HG02938 (cell line): ENCODE data around the gene SAMD7.

ENCODE experiments used
- ATAC-seq: cut with Tn5 transposase; IDR thresholded peaks from one replicate; pipeline ENCODE4 v1.9.1; 2021; ENCODE audit warnings: mild to moderate bottlenecking, moderate library complexity; ENCODE audit not compliant: unreplicated experiment

SAMD7 gene

DNA sequence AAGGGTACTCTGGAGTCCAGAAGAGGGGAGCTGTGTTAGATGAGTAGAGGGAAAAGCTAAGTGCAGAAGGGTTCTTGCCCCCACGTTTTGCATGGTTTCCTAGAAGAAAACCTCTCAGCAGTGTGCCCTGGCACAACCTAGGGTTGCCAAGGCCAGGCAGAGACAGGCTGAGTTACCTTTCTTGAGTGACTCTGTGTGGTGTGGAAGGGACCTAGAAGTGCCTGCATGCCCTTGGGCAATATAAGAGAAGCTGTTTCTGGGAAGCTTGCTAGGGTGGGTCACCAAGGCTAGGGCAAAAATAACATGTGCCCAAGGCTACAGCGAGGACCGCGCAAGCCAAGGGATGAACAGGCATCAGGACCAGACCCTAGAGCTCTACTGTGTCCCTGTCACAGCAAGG, 3.4 kb upstream of the SAMD7 start:
- ATAC-seq, result no peak

DNA sequence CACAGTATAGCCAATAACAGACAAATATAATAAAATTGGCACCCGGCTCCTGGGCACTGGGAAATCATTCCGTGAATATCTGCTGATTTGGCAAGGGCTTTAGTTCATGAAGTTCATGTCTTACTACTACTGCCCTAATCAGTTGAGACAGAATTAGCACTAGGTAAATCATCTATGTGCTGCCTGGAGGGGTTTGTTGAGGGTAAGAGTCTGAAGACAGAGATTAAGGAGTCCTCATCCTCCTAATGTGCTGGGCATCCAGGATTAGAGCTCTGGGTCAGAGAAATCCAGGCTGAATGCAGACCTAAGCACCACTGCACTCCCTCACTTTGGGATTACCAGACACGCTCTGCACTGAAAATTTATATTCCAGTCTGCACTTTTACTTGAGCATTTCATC, 2.0 kb downstream of the SAMD7 start:
- ATAC-seq, result no peak

DNA sequence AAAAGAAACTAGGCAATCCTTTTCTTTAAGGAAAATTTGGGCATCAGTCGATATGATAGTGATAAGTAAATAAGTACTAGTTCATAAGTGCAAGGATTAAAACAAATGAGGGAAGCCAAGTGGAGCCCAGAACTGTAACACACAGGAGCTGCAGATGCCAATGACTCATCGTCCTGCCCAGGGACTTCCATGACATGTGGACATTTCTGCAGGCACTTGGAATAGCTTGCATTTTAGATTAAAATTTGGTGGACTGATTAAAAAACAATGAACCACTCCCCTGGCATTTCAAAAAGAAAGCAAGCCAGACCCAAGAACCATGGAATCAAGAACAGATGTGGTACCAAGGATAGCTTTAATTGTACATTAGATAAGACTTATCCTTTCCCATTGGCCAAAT, 2.9 kb downstream of the SAMD7 start:
- ATAC-seq, result no peak

DNA sequence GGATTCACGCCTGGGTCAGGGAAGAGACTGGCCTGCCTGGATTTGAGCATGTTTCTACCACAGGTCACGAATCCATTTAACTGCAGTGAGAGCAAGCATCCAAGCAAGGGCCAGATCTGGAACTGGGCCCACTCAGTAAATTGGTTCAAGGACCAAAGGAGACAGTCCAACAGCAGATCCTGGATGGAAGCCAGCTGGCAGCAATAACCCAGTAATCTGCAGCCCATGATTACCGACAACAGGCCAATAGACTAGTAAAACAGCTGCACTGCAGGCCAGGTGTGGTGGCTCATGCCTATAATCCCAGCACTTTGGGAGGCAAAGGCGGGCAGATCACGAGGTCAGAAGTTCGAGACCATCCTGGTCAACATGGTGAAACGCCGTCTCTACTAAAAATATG, 11.8 kb downstream of the SAMD7 start:
- no peak for ATAC-seq

DNA sequence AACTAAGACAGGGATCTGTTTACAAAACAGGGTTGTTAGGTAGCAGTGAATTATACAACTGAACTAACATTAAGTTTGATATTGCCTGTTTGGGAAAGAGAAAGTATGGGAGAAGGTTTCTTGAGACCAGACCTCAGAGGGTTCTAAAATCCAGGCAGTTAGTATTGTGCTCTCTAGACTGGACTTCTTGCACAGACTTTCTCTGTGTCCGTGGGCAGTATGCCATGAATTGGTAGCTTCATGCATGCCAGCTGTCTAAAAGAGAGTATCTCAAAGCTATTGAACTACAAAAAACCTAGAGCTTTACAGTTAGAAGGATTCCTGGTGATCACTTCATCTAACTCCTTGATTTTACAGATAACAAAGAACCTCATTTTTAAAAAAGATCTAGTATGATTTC, 12.5 kb downstream of the SAMD7 start:
- no peak for ATAC-seq

DNA sequence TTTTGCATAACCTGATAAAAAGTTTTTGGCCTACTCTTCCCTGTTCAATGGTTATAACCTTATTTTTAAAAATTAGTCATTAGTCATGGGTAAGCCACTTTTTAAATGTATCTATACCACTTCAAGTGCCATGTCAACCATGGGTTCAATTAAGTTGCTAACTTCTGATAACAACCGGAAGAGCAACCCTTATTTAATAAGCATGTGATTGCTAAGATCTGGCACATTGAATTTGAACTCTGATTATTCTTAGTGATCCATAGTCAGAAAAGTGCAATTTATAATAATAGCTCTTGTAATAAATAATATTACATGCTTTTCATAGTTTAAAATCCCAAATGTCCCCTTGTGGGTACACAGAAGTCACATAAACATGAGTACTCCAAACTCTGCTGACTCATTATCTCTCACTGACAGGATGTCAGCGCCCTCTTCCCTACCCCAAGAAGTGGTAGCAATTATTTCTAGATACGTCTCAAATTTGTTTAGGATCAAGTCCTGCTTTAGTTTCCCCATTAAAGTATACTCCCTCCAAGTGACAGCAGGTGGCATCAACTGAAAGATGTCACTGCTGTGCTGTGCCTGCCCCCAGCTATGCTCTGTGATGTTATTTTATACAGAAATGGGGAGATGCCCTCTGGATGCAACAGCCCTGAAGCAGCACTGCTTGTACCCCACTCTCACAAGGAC, 18.6 kb downstream of the SAMD7 start:
- no peak for ATAC-seq

DNA sequence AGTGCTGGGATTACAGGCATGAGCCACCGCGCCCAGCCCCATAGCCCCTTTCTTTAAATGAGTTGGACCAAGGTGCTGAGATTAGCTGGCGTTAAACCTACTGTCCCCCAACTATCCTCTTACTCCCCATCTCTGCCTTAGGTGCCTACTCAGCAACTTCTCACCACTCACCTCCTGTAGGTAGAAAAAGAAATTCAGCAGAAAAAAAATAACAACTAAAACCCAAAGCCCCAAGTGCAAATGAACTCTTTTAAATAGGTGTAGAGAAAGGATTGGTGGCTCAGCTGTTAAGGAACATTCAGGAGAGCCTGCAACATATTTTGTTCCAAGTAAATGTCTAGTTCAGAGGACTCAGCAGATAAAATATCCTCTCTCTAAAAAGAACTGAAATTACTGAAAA, 19.5 kb downstream of the SAMD7 start:
- ATAC-seq, result no peak

DNA sequence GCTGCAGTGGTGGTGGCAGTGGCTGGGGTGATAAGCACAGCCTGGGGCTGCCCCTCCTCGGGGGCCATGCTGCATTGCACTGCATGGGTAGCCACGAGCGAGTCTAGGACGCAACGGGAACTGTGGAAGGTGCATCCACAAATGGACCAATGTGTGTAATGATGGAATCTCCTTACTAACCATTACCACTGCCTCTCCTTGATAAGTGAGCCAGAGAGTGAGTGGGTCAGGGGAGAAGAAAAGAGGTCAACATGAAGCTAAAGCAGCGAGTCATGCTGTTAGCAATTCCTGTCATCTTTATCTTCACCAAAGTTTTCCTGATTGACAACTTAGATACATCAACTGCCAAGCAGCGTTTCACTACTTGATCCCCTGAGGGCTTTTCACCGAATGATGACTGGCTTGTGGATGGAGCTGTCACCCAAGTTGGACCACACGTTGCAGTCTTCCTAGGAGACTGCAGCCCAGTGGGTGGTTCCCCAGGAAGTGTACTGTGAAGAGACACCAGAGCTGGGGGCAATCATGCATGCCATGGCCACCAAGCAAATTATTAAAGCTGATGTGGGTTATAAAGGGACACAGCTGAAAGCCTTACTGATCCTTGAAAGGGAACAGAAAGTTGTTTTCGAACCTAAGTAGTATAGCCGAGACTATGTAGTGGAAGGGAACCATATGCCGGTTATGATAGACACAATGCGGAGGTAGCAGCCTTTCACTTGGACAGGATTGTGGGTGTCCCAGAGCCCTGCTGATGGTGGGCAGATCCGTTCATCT, 20.6 kb downstream of the SAMD7 start:
- ATAC-seq, result peak; percentile 96

DNA sequence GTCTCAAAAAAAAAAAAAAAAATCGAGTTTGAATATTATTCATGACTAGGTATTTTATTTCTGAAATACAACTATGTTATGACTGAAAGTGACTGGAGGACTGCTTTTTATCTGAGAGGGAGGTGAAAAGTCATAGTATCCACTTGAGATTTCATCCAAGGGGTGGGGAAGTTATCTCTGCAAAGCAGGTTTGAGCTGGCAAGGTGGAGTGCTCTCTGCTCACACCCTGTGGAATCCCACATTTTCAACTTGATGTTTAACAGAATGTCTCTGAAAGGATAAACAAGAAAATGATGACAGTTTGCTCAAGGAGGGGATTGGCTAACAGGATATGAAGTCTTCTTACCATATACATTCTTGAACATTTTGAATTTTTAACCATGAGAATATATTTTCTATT, 27.9 kb downstream of the SAMD7 start:
- no peak for ATAC-seq

DNA sequence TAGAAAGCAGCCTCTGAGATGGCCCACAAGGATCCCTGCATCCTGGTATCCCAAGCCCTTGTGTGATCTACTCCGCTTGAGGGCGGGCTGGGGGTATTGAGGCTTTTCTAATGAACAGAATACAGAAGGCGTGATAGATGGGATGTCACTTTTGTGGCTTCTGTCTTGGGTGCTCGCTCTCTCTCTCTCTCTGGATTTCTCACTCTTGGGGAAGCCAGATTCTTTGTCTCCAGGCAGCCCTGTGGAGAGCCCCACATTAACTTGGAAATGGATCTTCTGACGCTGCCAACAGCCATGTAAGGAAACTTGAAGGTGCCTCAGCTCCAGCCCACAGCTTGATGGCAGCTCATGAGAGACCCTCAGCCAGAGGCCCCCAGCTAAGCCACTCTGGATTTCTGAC, 28.4 kb downstream of the SAMD7 start:
- ATAC-seq, result no peak

DNA sequence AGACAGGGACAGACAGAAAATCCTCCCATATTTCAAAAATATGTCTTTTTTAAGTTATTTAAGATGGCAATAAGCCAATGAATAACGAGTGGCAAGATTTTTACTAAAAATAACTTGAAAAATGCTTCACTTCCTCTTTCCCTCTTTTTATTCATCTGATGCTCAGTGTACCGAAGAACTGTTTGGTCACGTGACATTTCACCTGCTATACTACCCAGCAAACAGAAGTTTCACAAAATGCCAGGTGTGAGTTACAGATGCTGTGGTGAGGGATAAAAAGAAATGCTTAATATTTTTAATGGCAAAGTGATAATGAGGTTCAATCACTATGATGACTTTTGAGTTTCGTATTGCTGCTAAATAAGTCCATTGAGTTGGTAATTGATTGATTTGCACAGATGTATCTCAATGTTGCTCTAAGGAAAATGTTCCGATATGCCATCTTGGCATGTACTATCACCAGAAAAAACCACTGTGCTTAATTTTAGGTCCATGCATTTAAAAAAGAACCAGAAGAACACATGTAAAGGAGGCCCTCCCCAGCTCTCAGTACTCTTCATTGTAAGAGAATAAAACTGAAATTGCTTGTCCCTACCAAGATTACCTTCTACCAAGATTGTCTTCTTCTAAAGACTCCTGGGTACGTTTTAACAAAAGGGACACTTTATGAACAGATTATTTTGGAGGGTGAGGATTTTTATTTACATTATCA, 29.3 kb downstream of the SAMD7 start:
- ATAC-seq, result peak; percentile 67

DNA sequence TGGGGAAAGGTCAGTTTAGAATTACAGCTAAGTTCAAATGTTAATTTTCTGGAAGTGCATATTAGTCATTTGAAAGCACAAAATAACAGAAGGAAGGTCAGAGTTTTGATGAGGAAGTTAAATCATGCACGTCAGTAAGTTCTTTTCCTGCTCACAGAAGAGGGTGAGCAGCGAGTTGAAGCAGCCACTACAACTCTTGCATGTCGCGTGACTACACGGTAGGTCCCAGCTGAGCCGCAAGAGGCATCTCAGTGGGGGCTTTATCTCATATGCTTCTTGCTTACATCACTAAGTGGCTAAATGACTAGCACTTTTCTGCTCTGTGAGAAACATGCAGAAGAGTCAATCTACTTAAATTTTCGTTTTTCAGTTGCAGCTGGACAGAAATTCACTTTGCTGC, 33.9 kb downstream of the SAMD7 start:
- ATAC-seq, result peak; percentile 92

DNA sequence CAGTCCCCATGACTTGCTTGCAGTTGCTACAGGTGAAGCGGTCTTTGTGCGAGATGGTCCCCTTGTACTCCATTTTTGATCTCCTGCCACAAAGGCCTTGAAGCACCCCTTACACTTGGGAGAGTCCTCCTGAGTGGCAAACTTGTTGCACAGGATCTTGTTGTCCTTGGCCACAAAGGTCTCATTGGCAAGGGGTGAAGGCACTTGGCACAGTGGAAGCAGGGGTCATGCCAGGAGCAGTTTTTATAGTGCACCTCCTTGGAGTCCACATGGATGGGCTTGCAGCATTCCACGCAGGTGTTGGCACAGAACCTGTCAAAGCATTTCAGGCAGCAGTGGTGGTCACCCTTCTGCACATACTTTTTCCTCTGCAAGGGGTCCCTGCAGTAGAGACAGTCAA, 35.0 kb downstream of the SAMD7 start:
- ATAC-seq, result no peak

DNA sequence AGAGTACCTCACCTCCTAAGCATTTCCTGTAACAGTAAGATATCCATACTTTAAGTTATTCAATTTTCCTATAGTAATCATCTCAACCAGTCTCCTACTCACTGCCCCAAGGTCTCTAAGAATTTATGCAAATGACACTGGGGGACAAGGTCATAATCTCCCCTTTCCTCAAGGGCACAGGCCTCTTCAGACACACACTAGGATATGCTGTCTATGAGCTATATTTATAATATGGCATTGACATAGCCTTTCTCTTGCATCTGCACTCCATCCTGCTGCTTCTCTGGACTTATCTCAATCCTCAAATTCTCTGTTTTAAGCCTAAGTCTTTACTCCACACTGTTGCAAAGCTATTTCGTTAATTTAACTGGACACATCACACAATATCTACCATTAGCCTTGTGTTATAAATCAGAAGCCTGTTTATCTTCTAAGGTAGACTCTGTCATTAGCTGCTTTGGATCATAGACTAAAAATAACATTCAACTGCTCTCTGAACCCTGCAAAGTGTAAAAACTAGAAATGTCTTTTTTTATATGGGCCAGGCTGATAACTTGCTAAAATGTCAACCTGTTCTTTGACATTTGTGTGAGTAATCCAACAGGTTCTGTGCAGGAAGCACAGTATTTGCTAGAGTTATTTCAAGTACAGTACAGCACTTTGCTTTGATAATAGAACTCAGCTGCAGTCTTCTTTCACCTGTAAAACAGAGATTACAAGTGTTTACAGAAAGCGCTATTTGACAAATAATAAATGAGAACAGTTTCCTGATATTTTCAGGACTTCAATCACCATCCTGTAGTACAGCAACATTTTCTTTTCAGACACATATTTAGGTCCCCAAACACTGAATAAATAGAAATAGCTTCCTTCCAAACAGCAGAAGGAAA, 37.4 kb downstream of the SAMD7 start:
- ATAC-seq, result no peak

DNA sequence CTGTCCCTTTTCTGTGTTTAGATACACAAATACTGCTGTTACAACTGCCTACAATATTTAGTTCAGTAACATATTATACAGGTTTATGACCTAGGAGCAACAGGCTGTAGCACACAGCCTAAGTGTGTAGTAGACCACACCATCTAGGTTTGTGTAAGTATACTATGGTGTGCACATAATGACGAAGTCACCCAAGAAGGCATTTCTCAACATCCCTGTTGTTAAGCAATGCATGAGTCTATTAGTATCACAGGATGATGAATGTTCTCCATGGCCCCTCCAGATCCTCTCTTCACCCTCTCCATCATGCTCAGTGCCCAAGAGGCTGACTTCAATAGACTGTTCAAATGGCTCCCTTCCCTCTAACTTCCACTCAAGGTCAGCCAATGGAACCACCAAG, 40.7 kb downstream of the SAMD7 start:
- ATAC-seq, result no peak

DNA sequence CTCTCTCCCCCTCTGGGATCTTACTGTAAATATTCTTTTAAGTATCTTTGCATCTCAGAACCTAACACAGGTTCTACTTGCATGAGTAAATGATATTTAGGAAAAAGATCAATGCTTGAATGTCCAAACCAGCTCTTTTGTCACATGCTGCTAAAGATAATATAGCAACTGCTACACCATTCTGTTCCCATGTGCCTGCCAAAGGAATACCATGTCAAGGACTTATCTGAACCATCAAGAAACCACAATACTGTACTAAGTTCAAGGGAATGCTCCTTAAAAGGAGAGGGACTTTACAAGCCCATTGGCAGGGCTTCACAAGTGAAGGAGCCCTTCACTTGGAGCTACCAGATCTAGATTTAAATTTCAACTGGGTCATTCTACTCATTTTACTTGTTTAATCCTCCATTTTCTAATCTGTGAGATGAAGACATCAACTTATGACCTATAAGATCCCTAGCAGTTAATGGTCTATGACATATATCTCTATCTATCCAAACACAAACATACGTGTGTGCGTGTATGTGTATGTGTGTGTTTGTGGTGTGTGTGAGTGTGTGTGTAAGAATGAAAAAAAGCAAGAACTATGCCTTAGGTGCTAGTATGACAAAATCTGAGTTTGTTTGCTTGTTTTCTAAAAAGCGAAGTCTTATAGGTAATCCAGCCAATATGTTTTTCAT, 42.2 kb downstream of the SAMD7 start:
- ATAC-seq, result peak; percentile 19

DNA sequence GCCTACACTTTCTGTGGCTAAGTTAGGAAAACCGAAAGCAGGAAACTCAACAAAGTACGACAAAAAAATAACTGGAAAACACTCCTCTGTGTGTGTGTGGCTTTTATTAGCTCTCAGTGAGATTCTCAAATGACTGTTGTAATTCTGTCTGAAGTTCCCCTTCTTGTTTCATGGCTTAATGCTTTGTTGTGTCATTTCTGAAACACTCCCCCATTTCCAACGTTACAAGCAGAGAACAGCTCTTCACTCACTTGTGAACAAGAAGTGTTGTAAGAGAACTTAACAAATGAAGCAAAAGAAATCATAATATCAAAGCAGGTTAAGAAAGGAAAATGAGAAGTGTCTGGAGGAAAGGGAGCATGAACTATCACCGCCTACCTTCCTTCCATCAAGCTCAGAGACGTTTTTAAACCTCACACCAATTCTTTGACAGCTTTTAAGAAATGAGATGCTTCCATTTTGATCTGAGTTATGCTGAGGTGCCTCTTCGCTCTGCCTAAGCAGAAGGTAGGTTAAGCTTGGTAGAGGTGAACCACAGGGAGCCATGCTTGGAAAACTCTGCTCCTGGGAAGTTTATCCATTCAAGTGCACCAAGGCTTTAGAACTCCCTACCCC, 42.9 kb downstream of the SAMD7 start:
- peak; percentile 88 for ATAC-seq

DNA sequence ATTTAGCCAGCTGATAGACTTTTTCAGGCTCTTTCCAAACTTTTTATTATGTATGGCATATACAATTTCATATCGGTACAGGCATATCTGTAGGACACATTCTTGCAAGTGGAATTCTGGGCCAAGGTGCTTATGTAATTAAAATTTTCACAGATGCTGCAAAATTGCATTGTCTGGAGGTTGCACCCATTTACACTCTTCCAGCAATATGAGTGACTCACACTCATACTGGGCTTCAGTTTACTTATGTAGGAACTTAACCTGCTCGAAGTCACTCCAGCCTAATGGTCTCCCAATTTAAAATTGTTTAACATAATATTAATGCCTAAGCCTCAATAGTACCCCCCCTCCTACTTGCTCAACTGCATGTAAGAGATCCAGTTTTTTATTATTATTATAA, 44.0 kb downstream of the SAMD7 start:
- ATAC-seq, result no peak

DNA sequence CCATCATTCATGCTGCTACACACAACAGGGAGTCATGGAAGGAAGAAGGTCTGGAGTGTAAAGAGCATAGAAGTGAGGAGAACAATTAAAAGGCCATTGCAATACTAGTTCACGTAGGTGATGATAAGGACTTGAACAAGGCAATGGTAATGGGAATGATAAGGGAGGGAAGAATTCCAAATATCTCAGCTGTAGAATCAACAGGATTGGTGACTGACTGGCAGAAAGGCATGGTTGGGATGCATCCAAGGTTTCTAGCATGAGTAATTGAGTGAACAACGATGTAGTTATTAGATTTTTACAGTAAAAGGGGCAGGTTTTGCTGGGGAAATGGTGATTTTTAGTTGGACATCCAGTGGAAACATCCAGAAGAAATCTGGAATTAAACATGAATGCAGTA, 52.8 kb downstream of the SAMD7 start:
- no peak for ATAC-seq
